ENCODE results near the gene ZNF592.

GRCh38 chr15:84833447-84834228 is 85.2 kb downstream of the ZNF592 start:
- TF ChIP-seq CTCF (IDR thresholded peaks at IDR 0.05) (no peak), POLR2A (IDR thresholded peaks at IDR 0.05) (no peak), EP300 (IDR thresholded peaks at IDR 0.05; ENCODE audit: low read depth) (no peak)

Measured in transverse colon (tissue), 3 donors.